Psoas muscle (tissue), 8 donors: Measurements from ENCODE around the gene C16orf92. TPM values are rescaled to one million over a fixed set of nuclear protein-coding genes. Genes with fewer than 3 reads are reported as not detected.
A peak's percentile ranks its signal among the peaks of the same experiment; 100 is the strongest.

ENCODE experiments used
- ATAC-seq, 4 donors: fragments of 200-7000 bp; cut with Tn5 transposase; one replicate each; pipeline ENCODE4 v1.9.1; 2020; ENCODE audit warnings: moderate library complexity in 3 of 4, mild to moderate bottlenecking in 2 of 4
- DNase-seq, 2 donors: peaks; one replicate each; pipeline ENCODE4 v3.0.0-alpha.2; 2020
- H3K27ac ChIP-seq: fragments of 200-600 bp; one replicate; pipeline ENCODE4 v1.8.0; 2022
- H3K27me3 ChIP-seq, 3 donors: fragments of 200-600 bp in 1 of 3; one replicate each; pipeline versions ENCODE4 v1.6.1 to v1.8.0; 2013 to 2022; ENCODE audit warnings: low read length in 2 of 3, mild to moderate bottlenecking in 2 of 3, moderate library complexity in 1 of 3; ENCODE audit not compliant: insufficient read depth in 3 of 3
- H3K36me3 ChIP-seq, 2 donors: fragments of 200-600 bp in 1 of 2; one replicate each; pipeline versions ENCODE4 v1.6.1 to v1.8.0; 2013 to 2022; ENCODE audit warnings: low read depth in 1 of 2, mild to moderate bottlenecking in 1 of 2, moderate library complexity in 1 of 2; ENCODE audit not compliant: insufficient read depth in 1 of 2
- H3K4me1 ChIP-seq: fragments of 200-600 bp; one replicate; pipeline ENCODE4 v1.8.0; 2022
- H3K4me3 ChIP-seq: fragments of 200-600 bp; one replicate; pipeline ENCODE4 v1.8.0; 2022; ENCODE audit warnings: mild to moderate bottlenecking
- H3K9me3 ChIP-seq: fragments of 200-600 bp; one replicate; pipeline ENCODE4 v1.8.0; 2022
- WGBS, 3 donors: extraction: QIAGEN DNeasy Blood & Tissue Kit; methylation state at CpG; one replicate each; pipeline versions ENCODE4 v1.1.6 to v1.1.7; 2013; 5-methylcytosine and 5-hydroxymethylcytosine counted together
- intact Hi-C, 2 donors: fragments of 100-400 bp; cut with DNase I; formaldehyde crosslinking; loops; one replicate each; pipeline versions ENCODE4 v1.11.0 to v1.14.2; 2022
- polyA plus RNA-seq, 3 donors: library from polyadenylated mRNA; stranded (reverse); fragments of 200-250 nt; gene quantifications; one replicate each; pipeline ENCODE4 v1.2.3, GENCODE V29; 2013
- total RNA-seq, 4 donors: library from RNA; stranded (reverse); fragmentation: NEBNext Ultra II Directional in 2 of 4; extraction: Animal tissue kit (Norgen Biotek cat#: 25700) in 2 of 4; gene quantifications; one replicate each; pipeline versions ENCODE4 v1.2.1 to v1.2.4, GENCODE V29; 2021 to 2023
- TF ChIP-seq, protein P1 (sequence below): fragments of 200-600 bp; IDR thresholded peaks from one replicate; pipeline ENCODE4 v1.8.0; 2022; ENCODE audit warnings: antibody characterized with exemption
- donor health status: healthy with polysubstance abuse.
- donor health status: DM: no; HTN: no; CAD: no; lungs with moderate emphysema.
- donor health status: Bipolar disorder and iron deficiency.
- donor health status: healthy.
- donor health status: DM: yes; HTN: yes; CAD: no.
- donor health status: DM: no; HTN: no; CAD: no.
- donor health status: DM: no; HTN: no; CAD: no.
- donor health status: DM: yes; HTN: yes; CAD: no.

C16orf92 gene
- total and polyA plus RNA-seq, 7 donors = not detected

DNA sequence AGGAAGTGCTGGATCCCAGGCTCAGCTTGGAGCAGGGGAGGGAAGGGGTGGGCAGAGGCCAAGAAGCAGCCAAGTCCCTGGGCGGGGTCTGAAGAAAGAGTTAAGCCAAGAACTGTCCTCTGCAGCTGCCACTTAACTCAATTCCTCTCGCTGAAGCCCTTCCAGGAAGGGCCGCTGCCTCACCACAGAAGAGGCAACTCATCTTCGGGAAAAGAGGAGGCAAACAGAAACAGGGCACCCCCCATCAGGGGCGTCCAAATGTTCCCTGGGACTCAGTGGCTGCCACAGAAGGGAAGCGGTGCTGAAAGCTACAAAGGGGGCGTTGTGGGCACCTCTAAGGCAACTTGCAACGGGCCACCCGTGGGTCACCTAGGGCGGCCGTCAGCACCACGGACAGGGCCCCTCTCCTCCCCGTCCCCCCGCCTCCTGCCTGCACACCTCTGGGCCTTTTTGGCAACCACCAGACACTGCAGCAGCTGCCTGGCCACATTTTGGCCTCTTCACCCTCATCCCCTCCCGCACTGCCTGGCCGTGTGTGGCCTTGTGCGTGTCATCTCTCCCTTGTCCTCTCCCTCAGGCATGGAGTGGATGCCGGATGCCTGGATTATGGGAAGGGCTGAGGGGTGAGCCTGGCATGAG is 5.6 kb downstream of the C16orf92 start:
- intact Hi-C loops = loop anchor here in 1 of 2 donors (10.0 kb wide), 1 partner anchor 334 kb away; no protein-coding TSS in a partner anchor
- H3K9me3 ChIP-seq = no peaks in the 10 kb centered on the region
- no peak overlapping the region for H3K4me3 ChIP-seq
- peak; percentile 32 to 74 (median 70) for ATAC-seq
- peaks cover 2% of the 10 kb centered on the region for H3K4me1 ChIP-seq
- 6 to 10% (median 7%) methylated on average over 15 to 18 of the region's 18 CpGs for WGBS, 3 donors
- TF ChIP-seq, protein P1, sequence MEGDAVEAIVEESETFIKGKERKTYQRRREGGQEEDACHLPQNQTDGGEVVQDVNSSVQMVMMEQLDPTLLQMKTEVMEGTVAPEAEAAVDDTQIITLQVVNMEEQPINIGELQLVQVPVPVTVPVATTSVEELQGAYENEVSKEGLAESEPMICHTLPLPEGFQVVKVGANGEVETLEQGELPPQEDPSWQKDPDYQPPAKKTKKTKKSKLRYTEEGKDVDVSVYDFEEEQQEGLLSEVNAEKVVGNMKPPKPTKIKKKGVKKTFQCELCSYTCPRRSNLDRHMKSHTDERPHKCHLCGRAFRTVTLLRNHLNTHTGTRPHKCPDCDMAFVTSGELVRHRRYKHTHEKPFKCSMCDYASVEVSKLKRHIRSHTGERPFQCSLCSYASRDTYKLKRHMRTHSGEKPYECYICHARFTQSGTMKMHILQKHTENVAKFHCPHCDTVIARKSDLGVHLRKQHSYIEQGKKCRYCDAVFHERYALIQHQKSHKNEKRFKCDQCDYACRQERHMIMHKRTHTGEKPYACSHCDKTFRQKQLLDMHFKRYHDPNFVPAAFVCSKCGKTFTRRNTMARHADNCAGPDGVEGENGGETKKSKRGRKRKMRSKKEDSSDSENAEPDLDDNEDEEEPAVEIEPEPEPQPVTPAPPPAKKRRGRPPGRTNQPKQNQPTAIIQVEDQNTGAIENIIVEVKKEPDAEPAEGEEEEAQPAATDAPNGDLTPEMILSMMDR = no peak
- H3K27ac ChIP-seq = no peak overlapping the region
- peaks cover 0 to 60% (median 15%) of the 10 kb centered on the region in 3 donors for H3K27me3 ChIP-seq
- no peak for DNase-seq
- H3K36me3 ChIP-seq = no peaks in the 10 kb centered on the region

DNA sequence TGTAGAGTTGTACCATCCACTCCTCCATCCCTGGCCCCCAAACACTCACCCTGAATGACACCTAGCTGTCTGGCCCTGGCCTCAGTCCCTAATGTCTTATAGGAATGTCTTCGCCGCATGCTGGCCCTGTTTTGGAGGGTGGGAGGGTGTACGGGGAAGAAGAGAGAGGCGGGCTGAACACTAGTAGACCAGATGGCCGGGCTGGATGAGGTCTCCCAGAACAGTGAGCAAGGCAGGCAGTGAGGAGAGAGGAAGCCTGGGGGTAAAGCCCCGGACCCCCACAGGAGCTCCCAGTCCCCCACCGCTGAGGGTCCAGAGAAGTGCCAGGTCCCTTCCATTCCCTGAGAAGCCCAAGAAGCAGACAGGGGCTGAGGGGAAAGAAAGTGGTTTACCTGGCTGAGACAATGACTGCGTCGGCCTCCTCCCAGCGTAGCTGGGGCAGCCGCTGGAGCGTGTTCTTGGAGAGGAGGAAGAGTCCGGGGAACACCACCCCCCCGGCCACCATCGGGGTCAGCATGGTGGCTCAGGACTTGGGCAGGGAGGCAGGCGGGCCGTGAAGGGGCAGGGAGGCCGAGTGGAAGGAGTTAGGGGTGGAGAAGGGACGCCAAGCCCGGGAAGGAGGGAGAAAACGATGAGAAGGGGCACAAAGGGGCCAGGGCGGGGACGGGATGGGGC is 7.2 kb downstream of the C16orf92 start:
- ATAC-seq (no peak), DNase-seq (no peak)
- TF ChIP-seq, protein P1 = no peak
- H3K4me1 ChIP-seq = peaks cover 2% of the 10 kb centered on the region
- no peaks in the 10 kb centered on the region for H3K9me3 ChIP-seq
- H3K27me3 ChIP-seq = peaks cover 0 to 67% (median 15%) of the 10 kb centered on the region in 3 donors
- H3K4me3 ChIP-seq = no peak overlapping the region
- intact Hi-C loops = no loop called here
- 25 to 27% (median 27%) methylated on average over 23 of the region's 23 CpGs for WGBS, 3 donors
- no peaks in the 10 kb centered on the region for H3K36me3 ChIP-seq
- no peak overlapping the region for H3K27ac ChIP-seq

DNA sequence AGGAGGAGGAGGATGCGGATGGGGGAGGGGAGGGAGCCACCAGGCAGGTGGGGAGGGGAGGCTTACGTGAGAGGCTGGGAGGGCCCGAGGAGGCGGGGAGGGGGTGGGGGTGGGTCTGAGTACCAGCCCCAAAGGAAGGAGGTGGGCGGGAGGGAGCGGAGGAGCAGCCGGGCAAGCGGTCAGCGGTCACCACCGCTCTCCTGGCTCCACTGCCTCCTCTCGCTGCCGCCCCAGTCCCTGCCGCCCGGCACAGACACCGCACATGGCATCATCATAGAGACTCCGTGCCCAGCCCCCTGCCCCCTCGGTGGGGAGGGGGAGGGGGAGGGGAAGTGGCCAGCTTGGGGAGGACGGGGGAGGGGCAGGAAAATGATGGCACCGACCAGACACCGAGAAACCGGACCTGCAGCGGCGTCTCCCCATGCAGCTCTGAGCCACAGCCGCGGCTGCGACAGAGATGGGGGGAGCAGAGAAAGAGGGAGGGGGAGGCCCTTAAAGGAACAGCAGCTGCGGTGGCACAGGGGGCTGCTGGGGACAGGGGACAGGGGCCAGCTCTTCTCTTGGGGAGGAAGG is 7.9 kb downstream of the C16orf92 start, which contains the start of gene TLCD3B:
TSS of gene TLCD3B (minus strand) at position 431 of the 573 bp plus-strand sequence. CDS start 744 bp downstream, outside the sequence.
- WGBS, 3 donors = 2% methylated on average over 14 to 27 of the region's 27 CpGs
- intact Hi-C loops = no loop called here
- no peaks in the 10 kb centered on the region for H3K9me3 ChIP-seq
- H3K36me3 ChIP-seq = no peaks in the 10 kb centered on the region
- H3K27me3 ChIP-seq = peaks cover 0 to 67% (median 15%) of the 10 kb centered on the region in 3 donors
- peaks cover 2% of the 10 kb centered on the region for H3K4me1 ChIP-seq
- H3K4me3 ChIP-seq = peak within 1 kb of the TSS; percentile 15
- no peak within 1 kb of the TSS for H3K27ac ChIP-seq
- DNase-seq = no peak
- peak in 1 of 4 donors; percentile 21 for ATAC-seq
- TF ChIP-seq, protein P1 = no peak

DNA sequence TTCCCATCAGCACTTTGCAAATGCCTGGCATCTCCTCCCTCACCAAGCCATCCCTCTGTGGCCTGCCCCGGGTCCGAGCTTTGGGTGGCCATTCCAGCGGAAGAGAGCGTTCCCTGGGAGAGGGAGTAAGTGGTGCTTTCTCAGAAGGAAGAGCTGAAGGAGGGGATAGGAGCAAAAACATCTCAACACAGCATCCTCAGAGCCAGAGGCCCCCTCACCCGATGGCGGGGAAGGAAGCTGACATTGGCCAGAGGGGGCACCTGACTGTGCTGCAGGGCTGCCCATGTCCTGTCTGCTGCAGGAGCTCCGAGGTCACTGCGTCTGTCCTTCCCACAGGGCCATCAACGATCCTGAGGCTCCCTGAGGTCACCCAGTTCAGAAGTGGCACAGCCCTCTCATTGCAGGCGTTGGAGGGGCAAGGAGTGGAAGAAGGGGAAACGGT is 8.5 kb downstream of the C16orf92 start:
- Histone ChIP-seq H3K9me3 (no peaks in the 10 kb centered on the region), H3K4me3 (no peak overlapping the region), H3K27me3 (peaks cover 0 to 70% (median 15%) of the 10 kb centered on the region in 3 donors), H3K27ac (no peak overlapping the region), H3K4me1 (peaks cover 2% of the 10 kb centered on the region), H3K36me3 (no peaks in the 10 kb centered on the region)
- DNase-seq (no peak), ATAC-seq (no peak)
- intact Hi-C loops = no loop called here
- 14 to 22% (median 19%) methylated on average over 11 of the region's 11 CpGs for WGBS, 3 donors
- TF ChIP-seq, protein P1 = no peak
